ENCODE results near the gene FTO. TPM values are rescaled to one million over a fixed set of nuclear protein-coding genes. Genes with fewer than 3 reads are reported as not detected.

The FTO gene
- total RNA-seq, 1 donor from 2014 or later = 107 TPM

GRCh38 chr16:54121539-54122295 is 417.8 kb downstream of the FTO start:
- no peaks in the 10 kb centered on the region for H3K4me1 Mint-ChIP-seq
- no peaks in the 10 kb centered on the region for H3K9me3 Mint-ChIP-seq
- no peaks in the 10 kb centered on the region for H3K27me3 Mint-ChIP-seq (ENCODE audit: low read depth)
- peaks cover 2% of the 10 kb centered on the region for H3K36me3 Mint-ChIP-seq (ENCODE audit: low read depth)
- H3K27ac Mint-ChIP-seq (ENCODE audit: unreplicated experiment) = no peak overlapping the region
- H3K4me3 Mint-ChIP-seq = no peak overlapping the region
- no peak for DNase-seq (ENCODE audit: low read depth, low spot score)
- TF ChIP-seq CTCF (conservative IDR thresholded peaks at IDR 0.05) = no peak

DNA sequence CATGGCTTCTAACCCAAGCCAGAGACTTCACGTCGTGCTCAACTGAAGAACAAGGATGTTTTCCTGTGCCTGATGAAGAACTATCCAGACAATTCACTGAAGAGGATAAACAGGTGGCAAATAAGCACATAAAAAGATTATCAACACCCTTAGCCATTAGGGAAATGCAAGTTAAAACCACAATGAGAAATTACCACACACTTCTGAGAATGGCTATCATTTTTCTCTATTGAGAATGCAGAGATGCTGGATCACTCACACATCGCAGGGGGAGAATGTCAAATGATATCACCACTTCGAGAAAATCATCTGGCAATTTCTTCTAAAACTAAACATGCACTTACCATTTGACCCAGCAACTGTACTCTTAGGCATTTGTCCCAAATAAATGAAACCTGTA is 419.8 kb downstream of the FTO start:
- Mint-ChIP-seq H3K4me3 (no peak overlapping the region), H3K36me3 (ENCODE audit: low read depth) (no peaks in the 10 kb centered on the region), H3K4me1 (peaks cover 4% of the 10 kb centered on the region), H3K27ac (ENCODE audit: unreplicated experiment) (no peak overlapping the region), H3K9me3 (no peaks in the 10 kb centered on the region), H3K27me3 (ENCODE audit: low read depth) (no peaks in the 10 kb centered on the region)
- no peak for DNase-seq (ENCODE audit: low read depth, low spot score)
- no peak for TF ChIP-seq CTCF (conservative IDR thresholded peaks at IDR 0.05)

DNA sequence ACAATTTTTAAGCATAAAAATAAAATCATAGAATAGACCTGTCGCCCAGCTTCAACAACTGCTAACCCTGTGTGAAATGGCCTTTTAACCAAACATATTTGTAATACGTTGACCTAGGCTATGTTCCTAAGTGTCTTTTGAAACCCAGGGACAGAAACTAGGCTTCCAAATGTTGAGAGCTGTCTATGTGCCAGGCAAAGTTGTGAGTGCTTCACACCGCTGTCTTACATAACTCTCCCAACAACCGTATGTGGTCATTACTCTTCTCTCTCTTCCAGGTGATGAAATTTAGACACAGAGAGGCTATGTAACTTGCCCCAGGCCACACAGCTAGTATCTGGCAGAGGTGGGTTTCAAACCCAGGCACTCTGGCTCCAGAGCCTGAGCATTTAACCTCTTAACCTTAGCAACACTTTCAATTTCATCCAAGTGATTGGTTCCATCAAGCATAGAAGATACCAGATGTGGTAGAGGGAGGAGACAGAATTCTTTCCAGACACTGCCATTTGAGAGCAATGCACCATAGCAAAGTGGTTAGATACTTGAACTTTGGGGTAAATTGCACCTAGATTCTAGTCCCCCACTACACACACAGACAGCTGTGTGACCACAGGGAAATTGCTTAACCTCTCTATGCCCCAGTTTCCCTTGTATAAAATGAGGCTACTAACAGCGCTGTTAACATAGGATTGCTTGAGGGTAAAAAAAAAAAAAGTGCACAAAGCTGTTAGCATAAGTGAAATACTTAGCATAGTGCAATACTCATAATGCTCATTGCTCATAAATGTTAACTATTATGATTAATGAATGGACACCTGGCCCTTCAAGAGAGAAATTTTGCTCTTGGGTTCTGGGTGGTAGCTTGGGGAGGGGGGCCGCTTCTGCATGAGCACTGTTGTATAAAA is 422.0 kb downstream of the FTO start:
- DNase-seq (ENCODE audit: low read depth, low spot score) = no peak
- Mint-ChIP-seq H3K27ac (ENCODE audit: unreplicated experiment) (no peak overlapping the region), H3K36me3 (ENCODE audit: low read depth) (peaks cover 2% of the 10 kb centered on the region), H3K4me1 (peaks cover 4% of the 10 kb centered on the region), H3K4me3 (no peak overlapping the region), H3K27me3 (ENCODE audit: low read depth) (no peaks in the 10 kb centered on the region), H3K9me3 (peaks cover under 1% of the 10 kb centered on the region)
- no peak for TF ChIP-seq CTCF (conservative IDR thresholded peaks at IDR 0.05)

DNA sequence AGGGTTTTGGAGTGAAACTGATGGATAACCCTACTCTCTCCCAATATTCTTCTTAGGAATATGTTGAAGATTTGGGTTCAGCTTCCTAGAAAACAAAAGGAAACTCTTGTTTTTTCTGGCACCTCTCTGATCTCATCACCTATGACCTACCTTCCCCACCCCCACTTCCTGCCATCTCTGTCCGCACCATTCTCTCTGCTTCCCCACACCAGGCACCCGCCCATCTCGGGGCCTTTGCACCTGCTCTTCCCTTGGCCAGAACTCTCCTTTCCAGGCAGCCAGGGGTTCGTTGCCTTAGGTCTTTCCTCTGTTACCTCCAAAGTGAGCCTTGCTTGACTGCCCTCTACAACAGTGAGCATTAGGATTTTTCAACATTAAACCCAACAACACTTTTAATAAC is 423.0 kb downstream of the FTO start:
- peaks cover 6% of the 10 kb centered on the region for H3K9me3 Mint-ChIP-seq
- H3K4me3 Mint-ChIP-seq = no peak overlapping the region
- no peaks in the 10 kb centered on the region for H3K27me3 Mint-ChIP-seq (ENCODE audit: low read depth)
- H3K27ac Mint-ChIP-seq (ENCODE audit: unreplicated experiment) = no peak overlapping the region
- peaks cover 2% of the 10 kb centered on the region for H3K36me3 Mint-ChIP-seq (ENCODE audit: low read depth)
- no peak for TF ChIP-seq CTCF (conservative IDR thresholded peaks at IDR 0.05)
- peaks cover 4% of the 10 kb centered on the region for H3K4me1 Mint-ChIP-seq
- DNase-seq (ENCODE audit: low read depth, low spot score) = no peak

- Mint-ChIP-seq H3K36me3 (ENCODE audit: low read depth) (peaks cover 2% of the 10 kb centered on the region), H3K4me3 (no peak overlapping the region), H3K27ac (ENCODE audit: unreplicated experiment) (peak overlapping the region; percentile 24), H3K27me3 (ENCODE audit: low read depth) (no peaks in the 10 kb centered on the region), H3K9me3 (peaks cover 8% of the 10 kb centered on the region), H3K4me1 (peaks cover 4% of the 10 kb centered on the region)
- no peak for DNase-seq (ENCODE audit: low read depth, low spot score)
- no peak for TF ChIP-seq CTCF (conservative IDR thresholded peaks at IDR 0.05)
Observed at GRCh38 chr16:54128629-54129234, 424.8 kb downstream of the FTO start.
